ENCODE measurements around the gene EIF4EBP3. TPM values are rescaled to one million over a fixed set of nuclear protein-coding genes. Genes with fewer than 3 reads are reported as not detected.

EIF4EBP3 gene
- polyA plus RNA-seq, 1 of the 3 experiments (the other 2 are of a cell fraction): 1.1 TPM

DNA sequence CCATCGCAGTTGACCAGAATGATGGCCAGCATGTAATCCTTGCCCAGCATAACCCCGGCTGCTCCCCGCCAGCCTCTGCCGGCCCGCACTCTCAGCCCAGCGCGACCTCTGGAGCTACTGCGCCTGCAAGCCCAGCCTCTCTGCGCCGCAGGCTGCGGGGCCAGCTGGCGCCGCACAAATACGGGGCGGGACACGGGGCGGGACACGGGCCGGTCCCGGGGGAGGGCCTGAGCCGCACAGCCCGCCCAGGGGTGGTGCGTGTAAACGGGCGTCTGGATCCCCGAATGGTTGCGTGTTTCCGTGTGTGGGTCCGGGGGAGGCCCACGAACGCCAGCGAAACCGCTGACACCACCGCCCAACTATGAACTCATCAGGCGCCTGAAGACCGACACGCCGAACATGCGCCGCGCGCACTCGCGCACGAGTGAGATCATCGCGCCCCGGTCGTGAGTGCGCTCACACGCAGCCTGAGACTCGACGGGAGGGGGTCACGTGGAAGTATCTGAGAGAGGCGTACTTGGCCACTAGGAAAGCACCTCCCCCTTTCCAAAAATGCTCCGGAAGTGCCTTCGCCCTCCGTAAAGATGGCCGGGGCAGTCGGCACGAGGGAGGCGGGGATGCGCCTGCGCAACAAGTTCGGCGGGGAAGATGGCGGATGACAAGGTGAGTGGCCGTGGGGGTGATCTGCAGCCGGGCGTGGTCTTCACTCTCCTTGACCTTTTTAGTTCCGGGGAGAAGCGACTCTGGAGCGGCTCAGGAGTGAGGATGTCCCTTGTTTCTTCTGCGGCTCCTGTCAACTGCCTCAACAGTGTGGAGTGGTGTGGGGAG, 16.9 kb downstream of the EIF4EBP3 start, which contains the start of the genes APBB3 and SLC35A4 (continued):
- TF ChIP-seq, protein P1, sequence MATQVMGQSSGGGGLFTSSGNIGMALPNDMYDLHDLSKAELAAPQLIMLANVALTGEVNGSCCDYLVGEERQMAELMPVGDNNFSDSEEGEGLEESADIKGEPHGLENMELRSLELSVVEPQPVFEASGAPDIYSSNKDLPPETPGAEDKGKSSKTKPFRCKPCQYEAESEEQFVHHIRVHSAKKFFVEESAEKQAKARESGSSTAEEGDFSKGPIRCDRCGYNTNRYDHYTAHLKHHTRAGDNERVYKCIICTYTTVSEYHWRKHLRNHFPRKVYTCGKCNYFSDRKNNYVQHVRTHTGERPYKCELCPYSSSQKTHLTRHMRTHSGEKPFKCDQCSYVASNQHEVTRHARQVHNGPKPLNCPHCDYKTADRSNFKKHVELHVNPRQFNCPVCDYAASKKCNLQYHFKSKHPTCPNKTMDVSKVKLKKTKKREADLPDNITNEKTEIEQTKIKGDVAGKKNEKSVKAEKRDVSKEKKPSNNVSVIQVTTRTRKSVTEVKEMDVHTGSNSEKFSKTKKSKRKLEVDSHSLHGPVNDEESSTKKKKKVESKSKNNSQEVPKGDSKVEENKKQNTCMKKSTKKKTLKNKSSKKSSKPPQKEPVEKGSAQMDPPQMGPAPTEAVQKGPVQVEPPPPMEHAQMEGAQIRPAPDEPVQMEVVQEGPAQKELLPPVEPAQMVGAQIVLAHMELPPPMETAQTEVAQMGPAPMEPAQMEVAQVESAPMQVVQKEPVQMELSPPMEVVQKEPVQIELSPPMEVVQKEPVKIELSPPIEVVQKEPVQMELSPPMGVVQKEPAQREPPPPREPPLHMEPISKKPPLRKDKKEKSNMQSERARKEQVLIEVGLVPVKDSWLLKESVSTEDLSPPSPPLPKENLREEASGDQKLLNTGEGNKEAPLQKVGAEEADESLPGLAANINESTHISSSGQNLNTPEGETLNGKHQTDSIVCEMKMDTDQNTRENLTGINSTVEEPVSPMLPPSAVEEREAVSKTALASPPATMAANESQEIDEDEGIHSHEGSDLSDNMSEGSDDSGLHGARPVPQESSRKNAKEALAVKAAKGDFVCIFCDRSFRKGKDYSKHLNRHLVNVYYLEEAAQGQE (IDR thresholded peaks at IDR 0.05; ENCODE audit: low read depth, low read length): no peak
- peak; percentile 82 for TF ChIP-seq GABPA (IDR thresholded peaks at IDR 0.05; ENCODE audit: low read depth)
- TF ChIP-seq MXI1 (IDR thresholded peaks at IDR 0.05; ENCODE audit: low read depth, low read length): peak; percentile 91
- peak; percentile 77 for TF ChIP-seq CHD2 (IDR thresholded peaks at IDR 0.05; ENCODE audit: low read length, partially characterized antibody)
- TF ChIP-seq POLR2AphosphoS5 (IDR thresholded peaks at IDR 0.05; ENCODE audit: low read depth, low read length): peak; percentile 93

GRCh38 chr5:140565024-140565779, 17.7 kb downstream of the EIF4EBP3 start:
- WGBS (ENCODE audit: low lambda C conversion rate): 1% methylated on average over 13 of the region's 13 CpGs
- Histone ChIP-seq H3K9me2 (no peaks in the 10 kb centered on the region), H3K27me3 (ENCODE audit: insufficient read depth) (no peaks in the 10 kb centered on the region), H3K9me3 (no peaks in the 10 kb centered on the region), H3F3A (replicated peaks; ENCODE audit: insufficient read depth) (peaks cover 5% of the 10 kb centered on the region), H3K9ac (peak overlapping the region; percentile 80), H4K20me1 (ENCODE audit: insufficient read depth) (no peaks in the 10 kb centered on the region), H3K27ac (ENCODE audit: low read depth in 2 of 2, low read length in 1 of 2) (peak overlapping the region; percentile 82 to 90), H2AFZ (ENCODE audit: low read depth) (peak overlapping the region; percentile 76), H3K4me1 (ENCODE audit: control insufficient read depth in 1 of 2, insufficient read depth in 2 of 2, low read depth in 1 of 2, low read length in 1 of 2) (peaks cover 3 to 20% of the 10 kb centered on the region in 2 experiments; a peak in 1 of 4 replicates), H3K4me2 (peak overlapping the region; percentile 77), H3K36me3 (replicated peaks in 1 of 2; ENCODE audit: control insufficient read depth in 1 of 2, insufficient read depth in 2 of 2, low read length in 1 of 2) (peaks cover 8 to 39% of the 10 kb centered on the region in 2 experiments), H3K4me3 (ENCODE audit: low read depth in 2 of 2, low read length in 1 of 2) (peak overlapping the region; percentile 85 to 97), H3K79me2 (ENCODE audit: insufficient read depth) (peaks cover 28% of the 10 kb centered on the region)
- no peak for TF ChIP-seq RFX5 (IDR thresholded peaks at IDR 0.05; ENCODE audit: low read length)
- TF ChIP-seq, protein P2, sequence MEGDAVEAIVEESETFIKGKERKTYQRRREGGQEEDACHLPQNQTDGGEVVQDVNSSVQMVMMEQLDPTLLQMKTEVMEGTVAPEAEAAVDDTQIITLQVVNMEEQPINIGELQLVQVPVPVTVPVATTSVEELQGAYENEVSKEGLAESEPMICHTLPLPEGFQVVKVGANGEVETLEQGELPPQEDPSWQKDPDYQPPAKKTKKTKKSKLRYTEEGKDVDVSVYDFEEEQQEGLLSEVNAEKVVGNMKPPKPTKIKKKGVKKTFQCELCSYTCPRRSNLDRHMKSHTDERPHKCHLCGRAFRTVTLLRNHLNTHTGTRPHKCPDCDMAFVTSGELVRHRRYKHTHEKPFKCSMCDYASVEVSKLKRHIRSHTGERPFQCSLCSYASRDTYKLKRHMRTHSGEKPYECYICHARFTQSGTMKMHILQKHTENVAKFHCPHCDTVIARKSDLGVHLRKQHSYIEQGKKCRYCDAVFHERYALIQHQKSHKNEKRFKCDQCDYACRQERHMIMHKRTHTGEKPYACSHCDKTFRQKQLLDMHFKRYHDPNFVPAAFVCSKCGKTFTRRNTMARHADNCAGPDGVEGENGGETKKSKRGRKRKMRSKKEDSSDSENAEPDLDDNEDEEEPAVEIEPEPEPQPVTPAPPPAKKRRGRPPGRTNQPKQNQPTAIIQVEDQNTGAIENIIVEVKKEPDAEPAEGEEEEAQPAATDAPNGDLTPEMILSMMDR (IDR thresholded peaks at IDR 0.05): no peak
- no peak for TF ChIP-seq FOXJ3 (CRISPR knock-in tag; IDR thresholded peaks at IDR 0.05)
- no peak for TF ChIP-seq SMC3 (IDR thresholded peaks at IDR 0.05; ENCODE audit: low read depth, low read length)
- no peak for TF ChIP-seq ELF1 (IDR thresholded peaks at IDR 0.05)
- no peak for TF ChIP-seq SIN3A (IDR thresholded peaks at IDR 0.05; ENCODE audit: borderline replicate concordance, low read depth, low read length)
- TF ChIP-seq TCF12 (IDR thresholded peaks at IDR 0.05): no peak
- TF ChIP-seq, protein P1 (IDR thresholded peaks at IDR 0.05; ENCODE audit: low read depth, low read length): no peak
- no peak for TF ChIP-seq NRF1 (IDR thresholded peaks at IDR 0.05; ENCODE audit: low read depth, low read length)
- TF ChIP-seq POLR2AphosphoS5 (IDR thresholded peaks at IDR 0.05; ENCODE audit: low read depth, low read length): no peak
- TF ChIP-seq RAD21 (IDR thresholded peaks at IDR 0.05; ENCODE audit: low read length): no peak
- ChIA-PET CTCF (interaction anchor here (1.1 to 1.4 kb wide), 5 partner anchors 9 to 153 kb away, joined by 3 to 5 read pairs (median 3); no protein-coding TSS in a partner anchor), POLR2A (interaction anchor here (1.4 kb wide), 1 partner anchor 16 kb away, joined by 4 read pairs; no protein-coding TSS in a partner anchor)
- no peak for DNase-seq
